ELF-1 (cell line): Measurements from ENCODE around the gene CSGALNACT2.
A peak's percentile ranks its signal among the peaks of the same experiment; 100 is the strongest.
"Not testable (repeated sequence)": the region's sequence is repeated elsewhere in the genome, so short reads cannot be mapped to it uniquely, and the experiment has no call there.

Source experiments
- DNase-seq: peaks from one replicate; pipeline ENCODE4 v3.0.0-alpha.2; 2016; ENCODE audit warnings: low read depth, low spot score

CSGALNACT2 gene

GRCh38 chr10:43214956-43215561 lies 76.8 kb downstream of the CSGALNACT2 start:
- no peak for DNase-seq

- DNase-seq, result no peak
Measured at GRCh38 chr10:43215758-43216455, 77.7 kb downstream of the CSGALNACT2 start.

GRCh38 chr10:43216931-43217562 lies 78.8 kb downstream of the CSGALNACT2 start:
- no peak for DNase-seq

DNA sequence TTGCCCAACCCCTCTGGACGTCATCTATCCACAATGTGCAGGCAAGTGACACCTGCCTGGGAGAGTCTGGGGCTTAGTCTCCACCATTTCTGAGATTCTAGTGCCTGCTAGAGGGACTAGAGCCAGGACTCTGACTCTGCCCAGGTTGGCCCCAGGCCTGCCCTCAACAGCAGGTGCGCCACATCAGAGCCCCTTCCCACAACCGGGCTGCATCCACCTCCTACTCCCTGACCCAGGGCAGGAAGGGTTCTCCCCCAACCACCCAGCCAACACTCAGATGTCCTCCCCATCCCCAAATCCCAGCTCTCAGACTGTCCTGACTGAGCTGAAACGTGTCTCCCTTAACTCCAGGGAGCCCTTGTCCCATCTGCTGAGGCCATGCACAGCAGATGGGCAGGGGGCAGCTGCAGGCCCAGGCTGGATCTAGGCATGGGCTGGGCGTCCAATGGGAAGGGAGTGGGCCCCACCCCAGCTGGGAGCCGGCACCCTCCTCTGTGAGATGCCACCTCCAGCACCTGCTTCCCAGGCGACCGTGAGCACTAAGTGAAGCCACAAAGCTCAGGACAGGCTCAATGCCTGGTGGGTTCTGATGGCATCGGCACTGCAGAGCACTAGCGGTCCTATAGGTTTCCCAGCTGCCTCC lies 79.4 kb downstream of the CSGALNACT2 start:
- DNase-seq, result no peak

GRCh38 chr10:43218206-43218950 lies 80.1 kb downstream of the CSGALNACT2 start:
- DNase-seq, result no peak

- no peak for DNase-seq
Measured at GRCh38 chr10:43218951-43219837, 80.9 kb downstream of the CSGALNACT2 start.

- DNase-seq, result no peak
Measured at GRCh38 chr10:43219848-43220247, 81.6 kb downstream of the CSGALNACT2 start.

DNA sequence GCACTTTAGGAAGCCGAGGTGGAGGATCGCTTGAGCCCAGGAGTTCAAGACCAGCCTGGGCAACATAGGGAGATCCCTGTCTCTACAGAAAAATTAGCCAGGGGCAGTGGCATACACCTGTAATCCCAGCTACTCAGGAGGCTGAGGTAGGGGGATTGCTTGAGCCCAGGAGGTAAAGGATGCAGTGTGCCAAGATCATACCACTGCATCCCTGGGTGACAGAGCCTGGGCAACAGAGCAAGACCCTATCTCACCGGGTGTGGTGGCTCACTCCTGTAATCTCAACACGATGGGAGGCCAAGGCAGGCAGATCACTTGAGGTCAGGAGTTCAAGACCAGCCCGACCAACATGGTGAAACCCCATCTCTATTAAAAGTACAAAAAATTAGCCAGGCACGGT lies 82.0 kb downstream of the CSGALNACT2 start:
- not testable (repeated sequence) for DNase-seq

DNA sequence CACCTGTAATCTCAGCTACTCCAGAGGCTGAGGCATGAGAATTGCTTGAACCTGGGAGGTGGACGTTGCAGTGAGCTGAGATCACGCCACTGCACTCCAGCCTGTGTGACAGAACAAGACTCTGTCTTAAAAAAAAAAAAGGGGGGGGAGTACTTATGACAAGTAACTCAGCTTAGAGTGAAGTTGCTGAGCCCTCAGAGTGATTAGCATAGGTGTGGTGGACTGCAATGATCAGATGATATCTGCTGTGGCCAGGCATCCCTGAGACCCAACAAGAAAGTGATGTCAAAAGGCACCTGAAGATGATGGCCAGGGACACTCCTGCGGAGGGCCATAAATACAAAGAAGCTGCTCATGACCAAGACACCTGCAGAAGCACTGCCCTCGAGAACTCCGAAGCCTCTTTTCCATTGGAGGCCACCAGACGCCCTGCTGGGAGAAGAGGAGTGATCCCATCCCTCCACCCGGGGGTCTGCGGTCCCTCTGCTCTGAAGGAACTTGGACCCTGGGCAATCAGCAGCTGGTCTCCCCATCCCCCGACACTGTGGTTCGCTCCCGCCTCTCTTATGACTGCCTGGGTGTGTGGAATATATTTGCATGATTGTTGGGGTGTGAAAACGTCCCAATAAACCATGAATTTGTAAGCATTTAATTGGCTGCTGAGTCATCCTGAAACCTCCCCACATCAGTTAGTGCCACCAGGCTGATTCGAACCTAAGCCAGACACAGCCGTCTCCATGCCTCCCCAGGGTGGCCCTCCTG lies 82.6 kb downstream of the CSGALNACT2 start:
- DNase-seq, result no peak

DNA sequence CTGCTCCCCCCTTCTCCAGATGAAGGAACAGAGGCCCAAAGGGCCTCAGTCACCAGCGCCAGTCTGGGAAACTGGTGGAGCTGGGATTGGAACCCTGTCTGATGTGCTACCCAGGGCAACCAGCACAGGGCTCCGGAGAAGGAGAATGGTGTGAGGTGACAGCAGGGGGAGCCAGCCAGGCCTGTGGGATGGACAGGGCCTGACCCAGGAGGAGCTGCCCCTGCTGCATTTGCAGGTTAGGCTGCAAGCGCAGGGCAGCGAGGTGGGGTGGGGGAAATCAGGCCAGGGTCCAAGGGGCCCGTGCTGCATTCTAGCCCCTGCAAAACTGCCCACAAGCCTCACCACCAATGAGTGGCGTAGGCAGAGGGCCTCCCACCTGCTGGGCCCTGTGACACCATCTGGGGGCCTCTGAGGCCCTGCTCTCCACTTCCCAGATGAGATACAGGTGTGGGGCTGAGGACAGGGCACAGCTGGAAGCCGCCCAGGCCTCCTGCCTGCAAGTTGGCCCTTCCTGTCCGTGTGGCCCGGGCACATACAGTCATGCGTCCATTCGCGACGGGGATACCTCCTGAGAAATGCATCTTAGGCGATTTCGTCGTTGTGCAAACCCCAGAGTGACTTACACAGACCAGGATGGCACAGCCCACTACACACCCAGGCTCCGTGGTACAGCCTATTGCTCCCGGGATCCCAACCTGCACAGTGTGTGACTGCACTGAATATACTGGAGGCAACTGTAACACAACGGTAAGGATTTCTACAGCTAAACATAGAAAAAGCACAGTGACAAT lies 83.4 kb downstream of the CSGALNACT2 start:
- peak; percentile 73 for DNase-seq

- no peak for DNase-seq
Measured at GRCh38 chr10:43222210-43222720, 84.0 kb downstream of the CSGALNACT2 start.

- DNase-seq, result no peak
Measured at GRCh38 chr10:43223056-43223455, 84.8 kb downstream of the CSGALNACT2 start.

GRCh38 chr10:43224321-43224720 lies 86.1 kb downstream of the CSGALNACT2 start:
- no peak for DNase-seq

- DNase-seq, result no peak
Measured at GRCh38 chr10:43225004-43225786, 87.0 kb downstream of the CSGALNACT2 start.

DNA sequence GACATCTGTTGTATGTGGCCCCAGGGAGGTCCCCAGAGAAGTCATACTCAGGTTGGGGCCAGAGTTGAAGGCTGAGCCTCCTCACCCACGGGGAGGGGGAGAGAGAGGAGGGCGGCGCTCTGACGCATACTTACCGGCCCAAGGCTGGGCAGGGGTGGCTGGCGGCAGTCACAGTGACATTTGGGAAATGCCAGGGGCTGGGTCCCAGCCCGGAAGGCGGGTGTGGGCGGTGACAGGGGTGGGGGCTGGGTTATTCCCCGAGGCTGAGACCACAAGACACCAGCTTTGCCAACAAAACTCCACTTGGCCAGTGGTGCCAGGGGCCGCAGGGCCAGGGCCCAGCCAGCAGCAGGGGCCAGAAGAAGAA lies 87.5 kb downstream of the CSGALNACT2 start:
- DNase-seq, result peak; percentile 24

DNA sequence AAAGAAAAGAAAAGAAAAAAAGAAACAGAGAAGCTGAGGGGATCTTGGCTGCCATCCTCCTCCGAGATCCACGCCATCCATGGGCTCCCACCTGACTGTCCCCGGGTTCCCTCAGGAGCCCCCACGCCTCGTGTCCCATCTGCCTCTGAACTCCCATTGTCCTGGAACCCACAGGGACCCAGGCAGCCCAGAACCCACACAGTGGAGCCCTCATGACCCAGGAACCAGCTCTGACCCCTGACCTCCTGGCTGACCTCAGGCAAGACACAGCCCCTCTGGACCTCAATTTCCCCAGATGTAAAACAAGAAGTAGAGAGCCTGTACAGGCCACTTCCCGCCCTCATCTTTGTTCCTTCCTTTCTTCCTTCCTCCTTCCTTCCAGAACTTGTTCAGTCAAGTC lies 88.2 kb downstream of the CSGALNACT2 start:
- DNase-seq, result no peak

DNA sequence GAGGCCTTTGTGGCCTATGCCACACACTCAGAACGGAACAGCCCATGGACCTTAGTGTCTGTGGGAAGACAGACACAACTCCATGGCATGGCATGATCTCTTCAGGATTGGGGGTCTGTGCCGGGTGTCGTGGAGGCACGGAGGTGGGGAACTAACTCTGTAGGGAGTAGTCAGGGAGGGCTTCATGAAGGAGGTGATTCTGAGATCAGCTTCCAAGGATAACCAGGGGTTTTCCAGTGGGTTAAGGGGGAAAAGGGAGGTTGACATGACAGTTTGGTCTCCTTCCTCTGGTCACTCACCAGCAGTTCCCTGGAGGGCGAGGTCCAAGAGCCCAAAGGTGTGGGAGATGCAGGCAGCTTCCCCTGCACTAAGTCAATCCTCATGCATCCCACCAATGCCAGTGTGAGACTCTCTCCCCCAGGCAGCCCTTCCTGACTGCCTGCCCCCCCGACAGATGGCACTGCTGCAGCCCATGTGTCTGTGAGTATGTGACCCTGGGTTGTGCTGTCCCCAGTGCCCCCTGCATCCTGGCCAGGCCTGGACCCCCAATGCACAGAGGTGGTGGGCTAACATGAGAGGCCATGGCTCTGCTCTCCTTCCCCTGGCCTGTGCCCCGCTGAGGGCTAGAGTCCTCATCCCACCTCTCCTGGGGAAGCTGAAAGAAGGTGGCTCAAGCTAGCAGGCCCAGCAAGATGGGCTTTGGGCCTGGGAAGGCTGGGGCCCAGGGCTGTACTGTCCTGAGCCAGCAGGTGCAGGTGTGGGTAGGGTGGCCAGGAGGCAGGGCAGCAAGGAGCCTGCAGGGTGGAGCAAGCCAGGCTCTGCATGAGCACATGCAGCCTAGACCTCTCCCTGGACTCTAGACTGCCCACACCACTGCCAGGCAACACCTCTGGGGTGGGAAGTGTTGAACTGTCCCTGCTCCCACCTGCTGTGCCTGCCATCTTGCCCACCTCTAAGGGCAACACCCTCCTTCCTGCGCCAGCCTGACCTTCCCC lies 88.9 kb downstream of the CSGALNACT2 start:
- no peak for DNase-seq
